ENCODE data around the gene SLC35E3. TPM values are rescaled to one million over a fixed set of nuclear protein-coding genes. Genes with fewer than 3 reads are reported as not detected.

SLC35E3 gene
- total RNA-seq = 3.0 and 4.6 TPM in 2 replicates

DNA sequence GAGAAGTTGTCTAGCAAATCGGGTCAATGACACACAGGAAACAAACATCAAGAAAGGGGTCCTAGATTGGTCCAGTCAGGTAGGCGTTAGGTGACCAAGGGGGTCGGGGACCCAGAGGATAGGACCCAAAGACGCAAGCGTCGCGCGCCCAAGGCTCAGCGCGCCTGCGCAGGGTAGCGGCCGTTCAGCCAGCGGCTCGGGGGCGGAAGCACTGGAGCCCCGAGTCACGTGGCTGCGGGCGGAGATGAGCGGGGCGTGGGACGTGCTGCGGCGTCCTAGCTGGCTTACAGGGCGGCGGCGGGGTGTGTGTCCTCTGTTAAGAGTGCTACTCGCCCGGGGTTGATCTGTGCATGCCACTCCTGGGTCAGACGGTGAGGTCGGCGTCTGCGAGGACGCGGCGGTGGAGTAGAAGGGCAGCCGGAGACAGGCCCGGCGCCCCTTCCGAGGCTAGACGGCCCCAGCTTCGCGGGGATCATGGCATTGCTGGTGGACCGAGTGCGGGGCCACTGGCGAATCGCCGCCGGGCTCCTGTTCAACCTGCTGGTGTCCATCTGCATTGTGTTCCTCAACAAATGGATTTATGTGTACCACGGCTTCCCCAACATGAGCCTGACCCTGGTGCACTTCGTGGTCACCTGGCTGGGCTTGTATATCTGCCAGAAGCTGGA lies at the start of gene SLC35E3:
Gene SLC35E3 (plus strand): TSS at position 273 of the 668 bp plus-strand sequence. CDS start 202 bp downstream, at position 475.

GRCh38 chr12:68807576-68808387 lies 61.8 kb downstream of the SLC35E3 start, which contains the start of gene MDM2:
Gene MDM2 (plus strand): TSS chr12:68808177. CDS start chr12:68808478, 301 bp downstream.

Other genes starting within 250 kb of the SLC35E3 start
- 126 and 131 TPM in 2 replicates for gene RAP1B, start 135.3 kb upstream of the SLC35E3 start, total RNA-seq
- gene NUP107, start 59.2 kb upstream of the SLC35E3 start, total RNA-seq = 23.5 and 27.9 TPM in 2 replicates
- 206 and 274 TPM in 2 replicates for gene MDM2, start 62.0 kb downstream of the SLC35E3 start, total RNA-seq
- gene CPM, start 187.0 kb downstream of the SLC35E3 start, total RNA-seq = 26.4 and 48.7 TPM in 2 replicates